ENCODE data around the gene RHBDL1. TPM values are rescaled to one million over a fixed set of nuclear protein-coding genes. Genes with fewer than 3 reads are reported as not detected.

The RHBDL1 gene
- total and polyA plus RNA-seq, 4 donors, result 0.35 to 0.84 (median 0.70) TPM

GRCh38 chr16:628321-629061 is 47.0 kb upstream of the RHBDL1 start:
- TF ChIP-seq, protein P1, sequence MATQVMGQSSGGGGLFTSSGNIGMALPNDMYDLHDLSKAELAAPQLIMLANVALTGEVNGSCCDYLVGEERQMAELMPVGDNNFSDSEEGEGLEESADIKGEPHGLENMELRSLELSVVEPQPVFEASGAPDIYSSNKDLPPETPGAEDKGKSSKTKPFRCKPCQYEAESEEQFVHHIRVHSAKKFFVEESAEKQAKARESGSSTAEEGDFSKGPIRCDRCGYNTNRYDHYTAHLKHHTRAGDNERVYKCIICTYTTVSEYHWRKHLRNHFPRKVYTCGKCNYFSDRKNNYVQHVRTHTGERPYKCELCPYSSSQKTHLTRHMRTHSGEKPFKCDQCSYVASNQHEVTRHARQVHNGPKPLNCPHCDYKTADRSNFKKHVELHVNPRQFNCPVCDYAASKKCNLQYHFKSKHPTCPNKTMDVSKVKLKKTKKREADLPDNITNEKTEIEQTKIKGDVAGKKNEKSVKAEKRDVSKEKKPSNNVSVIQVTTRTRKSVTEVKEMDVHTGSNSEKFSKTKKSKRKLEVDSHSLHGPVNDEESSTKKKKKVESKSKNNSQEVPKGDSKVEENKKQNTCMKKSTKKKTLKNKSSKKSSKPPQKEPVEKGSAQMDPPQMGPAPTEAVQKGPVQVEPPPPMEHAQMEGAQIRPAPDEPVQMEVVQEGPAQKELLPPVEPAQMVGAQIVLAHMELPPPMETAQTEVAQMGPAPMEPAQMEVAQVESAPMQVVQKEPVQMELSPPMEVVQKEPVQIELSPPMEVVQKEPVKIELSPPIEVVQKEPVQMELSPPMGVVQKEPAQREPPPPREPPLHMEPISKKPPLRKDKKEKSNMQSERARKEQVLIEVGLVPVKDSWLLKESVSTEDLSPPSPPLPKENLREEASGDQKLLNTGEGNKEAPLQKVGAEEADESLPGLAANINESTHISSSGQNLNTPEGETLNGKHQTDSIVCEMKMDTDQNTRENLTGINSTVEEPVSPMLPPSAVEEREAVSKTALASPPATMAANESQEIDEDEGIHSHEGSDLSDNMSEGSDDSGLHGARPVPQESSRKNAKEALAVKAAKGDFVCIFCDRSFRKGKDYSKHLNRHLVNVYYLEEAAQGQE (IDR thresholded peaks at IDR 0.05), result no peak
- no peak for DNase-seq (ENCODE audit: low spot score)
- no peaks in the 10 kb centered on the region for H3K9me3 ChIP-seq (ENCODE audit: control insufficient read depth in 4 of 4, low read length in 3 of 4)
- H3K36me3 ChIP-seq (ENCODE audit: control insufficient read depth in 4 of 4, insufficient read depth in 3 of 4, low read depth in 1 of 4, low read length in 3 of 4), result peaks cover 0 to 12% (median 7%) of the 10 kb centered on the region in 4 donors
- H3K27me3 ChIP-seq (ENCODE audit: control insufficient read depth in 4 of 4, insufficient read depth in 4 of 4, low read length in 3 of 4), result no peaks in the 10 kb centered on the region
- H3K4me3 ChIP-seq (ENCODE audit: low read depth in 1 of 3, low read length in 3 of 3), result no peak overlapping the region
- H3K9ac ChIP-seq (ENCODE audit: low read depth in 1 of 2, low read length in 2 of 2), result no peak overlapping the region
- peak overlapping the region in 1 of 2 donors; percentile 59 for H3K27ac ChIP-seq (ENCODE audit: low read depth in 1 of 2, low read length in 2 of 2)
- peaks cover 29 to 47% (median 42%) of the 10 kb centered on the region in 4 donors for H3K4me1 ChIP-seq (ENCODE audit: control insufficient read depth in 4 of 4, insufficient read depth in 4 of 4, low read length in 3 of 4)
- 94% methylated on average over 33 of the region's 33 CpGs for WGBS

GRCh38 chr16:629185-629832 is 46.2 kb upstream of the RHBDL1 start:
- Histone ChIP-seq H3K9ac (ENCODE audit: low read depth in 1 of 2, low read length in 2 of 2) (no peak overlapping the region), H3K36me3 (ENCODE audit: control insufficient read depth in 4 of 4, insufficient read depth in 3 of 4, low read depth in 1 of 4, low read length in 3 of 4) (peaks cover 0 to 12% (median 6%) of the 10 kb centered on the region in 4 donors)

More at GRCh38 chr16:629185-629832, 46.2 kb upstream of the RHBDL1 start:
- TF ChIP-seq FOXA2 (IDR thresholded peaks at IDR 0.05) (no peak), EGR1 (IDR thresholded peaks at IDR 0.05; ENCODE audit: low read depth in 2 of 2) (no peak), FOXA1 (IDR thresholded peaks at IDR 0.05) (no peak), NR2F2 (IDR thresholded peaks at IDR 0.05) (peak; percentile 73), RXRA (IDR thresholded peaks at IDR 0.05) (peak; percentile 82 to 84), GABPA (IDR thresholded peaks at IDR 0.05 in 1 of 2, conservative IDR thresholded peaks at IDR 0.05 in 1 of 2) (no peak), SP1 (IDR thresholded peaks at IDR 0.05) (peak; percentile 73), RAD21 (IDR thresholded peaks at IDR 0.05) (peak in 1 of 2 donors; percentile 9), HNF4A (conservative IDR thresholded peaks at IDR 0.05) (peak; percentile 67 to 78), ATF3 (IDR thresholded peaks at IDR 0.05) (no peak), YY1 (IDR thresholded peaks at IDR 0.05) (peak; percentile 58), TAF1 (conservative IDR thresholded peaks at IDR 0.05) (no peak), JUND (IDR thresholded peaks at IDR 0.05) (no peak), HNF4G (IDR thresholded peaks at IDR 0.05) (no peak)
- TF ChIP-seq, protein P2, sequence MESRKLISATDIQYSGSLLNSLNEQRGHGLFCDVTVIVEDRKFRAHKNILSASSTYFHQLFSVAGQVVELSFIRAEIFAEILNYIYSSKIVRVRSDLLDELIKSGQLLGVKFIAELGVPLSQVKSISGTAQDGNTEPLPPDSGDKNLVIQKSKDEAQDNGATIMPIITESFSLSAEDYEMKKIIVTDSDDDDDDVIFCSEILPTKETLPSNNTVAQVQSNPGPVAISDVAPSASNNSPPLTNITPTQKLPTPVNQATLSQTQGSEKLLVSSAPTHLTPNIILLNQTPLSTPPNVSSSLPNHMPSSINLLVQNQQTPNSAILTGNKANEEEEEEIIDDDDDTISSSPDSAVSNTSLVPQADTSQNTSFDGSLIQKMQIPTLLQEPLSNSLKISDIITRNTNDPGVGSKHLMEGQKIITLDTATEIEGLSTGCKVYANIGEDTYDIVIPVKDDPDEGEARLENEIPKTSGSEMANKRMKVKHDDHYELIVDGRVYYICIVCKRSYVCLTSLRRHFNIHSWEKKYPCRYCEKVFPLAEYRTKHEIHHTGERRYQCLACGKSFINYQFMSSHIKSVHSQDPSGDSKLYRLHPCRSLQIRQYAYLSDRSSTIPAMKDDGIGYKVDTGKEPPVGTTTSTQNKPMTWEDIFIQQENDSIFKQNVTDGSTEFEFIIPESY (IDR thresholded peaks at IDR 0.05), result no peak
- TF ChIP-seq, protein P3, sequence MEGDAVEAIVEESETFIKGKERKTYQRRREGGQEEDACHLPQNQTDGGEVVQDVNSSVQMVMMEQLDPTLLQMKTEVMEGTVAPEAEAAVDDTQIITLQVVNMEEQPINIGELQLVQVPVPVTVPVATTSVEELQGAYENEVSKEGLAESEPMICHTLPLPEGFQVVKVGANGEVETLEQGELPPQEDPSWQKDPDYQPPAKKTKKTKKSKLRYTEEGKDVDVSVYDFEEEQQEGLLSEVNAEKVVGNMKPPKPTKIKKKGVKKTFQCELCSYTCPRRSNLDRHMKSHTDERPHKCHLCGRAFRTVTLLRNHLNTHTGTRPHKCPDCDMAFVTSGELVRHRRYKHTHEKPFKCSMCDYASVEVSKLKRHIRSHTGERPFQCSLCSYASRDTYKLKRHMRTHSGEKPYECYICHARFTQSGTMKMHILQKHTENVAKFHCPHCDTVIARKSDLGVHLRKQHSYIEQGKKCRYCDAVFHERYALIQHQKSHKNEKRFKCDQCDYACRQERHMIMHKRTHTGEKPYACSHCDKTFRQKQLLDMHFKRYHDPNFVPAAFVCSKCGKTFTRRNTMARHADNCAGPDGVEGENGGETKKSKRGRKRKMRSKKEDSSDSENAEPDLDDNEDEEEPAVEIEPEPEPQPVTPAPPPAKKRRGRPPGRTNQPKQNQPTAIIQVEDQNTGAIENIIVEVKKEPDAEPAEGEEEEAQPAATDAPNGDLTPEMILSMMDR (IDR thresholded peaks at IDR 0.05; ENCODE audit: low read depth, low read length, missing input control), result no peak
- TF ChIP-seq, protein P1 (IDR thresholded peaks at IDR 0.05), result no peak
- TF ChIP-seq, protein P4, sequence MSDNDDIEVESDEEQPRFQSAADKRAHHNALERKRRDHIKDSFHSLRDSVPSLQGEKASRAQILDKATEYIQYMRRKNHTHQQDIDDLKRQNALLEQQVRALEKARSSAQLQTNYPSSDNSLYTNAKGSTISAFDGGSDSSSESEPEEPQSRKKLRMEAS (IDR thresholded peaks at IDR 0.05), result no peak
- 33% methylated on average over 29 of the region's 29 CpGs for WGBS
- Histone ChIP-seq H3K27me3 (ENCODE audit: control insufficient read depth in 4 of 4, insufficient read depth in 4 of 4, low read length in 3 of 4) (no peaks in the 10 kb centered on the region), H3K9me3 (ENCODE audit: control insufficient read depth in 4 of 4, low read length in 3 of 4) (no peaks in the 10 kb centered on the region), H3K4me3 (ENCODE audit: low read depth in 1 of 3, low read length in 3 of 3) (no peak overlapping the region), H3K4me1 (ENCODE audit: control insufficient read depth in 4 of 4, insufficient read depth in 4 of 4, low read length in 3 of 4) (peaks cover 29 to 47% (median 42%) of the 10 kb centered on the region in 4 donors), H3K27ac (ENCODE audit: low read depth in 1 of 2, low read length in 2 of 2) (peak overlapping the region; percentile 38 to 59)
- no peak for DNase-seq (ENCODE audit: low spot score)

Measured in liver (tissue), 9 donors.